A549 (cell line): ENCODE data around the gene OSBPL8. TPM values are rescaled to one million over a fixed set of nuclear protein-coding genes. Genes with fewer than 3 reads are reported as not detected.

Experiments used
- ATAC-seq, 2 experiments: fragments of 200-7000 bp in 1 of 2; fragments of >200 bp in 1 of 2; cut with Nextera tagmentation in 1 of 2; cut with Tn5 transposase in 1 of 2; 3 replicates each; pipeline versions ENCODE4 v1.8.0 to v1.9.1; 2018 to 2020; ENCODE audit warnings: mild to moderate bottlenecking in 1 of 2, moderate library complexity in 1 of 2
- CTCF ChIA-PET: fragments of 300-600 bp; sonication (Branson Sonifier 250); formaldehyde crosslinking; extraction: SDS; loops from one replicate; lab custom pipeline; 2021; ENCODE audit warnings: antibody characterized with exemption, inconsistent platforms; lab: Yijun Ruan, JAX
- POLR2A ChIA-PET: fragments of 350-600 bp; formaldehyde crosslinking; extraction: SDS; loops from one replicate; lab custom pipeline; 2021; ENCODE audit warnings: antibody characterized with exemption, inconsistent platforms; lab: Yijun Ruan, JAX
- DNase-seq, 2 experiments: peaks; one replicate each; pipeline versions ENCODE4 v3.0.0 to v3.0.0-alpha.2; 2011 to 2016; ENCODE audit warnings: low read depth in 1 of 2, low spot score in 1 of 2
- FAIRE-seq: peaks from 2 replicates; lab custom pipeline; 2011; peaks lifted over from hg19 to GRCh38; lab: Jason Lieb, UNC
- H3K27ac ChIP-seq, 2 experiments: fragments of >200 bp; sonication (Bioruptor Twin); formaldehyde crosslinking; 3 replicates each; pipeline ENCODE4 v1.5.1; 2016 to 2017
- H3K4me1 ChIP-seq: fragments of >200 bp; sonication (Bioruptor Twin); formaldehyde crosslinking; 3 replicates; pipeline ENCODE4 v1.6.1; 2016
- H3K4me2 ChIP-seq: fragments of >200 bp; sonication (Bioruptor Twin); formaldehyde crosslinking; 3 replicates; pipeline ENCODE4 v1.6.1; 2016
- H3K4me3 ChIP-seq: fragments of >200 bp; sonication (Bioruptor Twin); formaldehyde crosslinking; 3 replicates; pipeline ENCODE4 v1.5.1; 2016
- H3K9me3 ChIP-seq: fragments of >200 bp; sonication (Bioruptor Twin); formaldehyde crosslinking; 3 replicates; pipeline ENCODE4 v1.6.1; 2016
- BHLHE40 ChIP-seq: IDR thresholded peaks from 2 replicates; pipeline ENCODE4 v1.6.1; 2012; ENCODE audit warnings: low read depth, low read length, inconsistent platforms
- CBX2 ChIP-seq: fragments of 200-600 bp; sonication (generic); IDR thresholded peaks from 2 replicates; pipeline ENCODE4 v1.6.1; 2016; ENCODE audit warnings: low read depth, mild to moderate bottlenecking, borderline replicate concordance
- EHF ChIP-seq: fragments of 250-450 bp; sonication (Bioruptor Pico); IDR thresholded peaks from 2 replicates; pipeline ENCODE4 v1.5.0; 2020; ENCODE audit warnings: mild to moderate bottlenecking
- FOSB ChIP-seq: fragments of 250-450 bp; sonication (Bioruptor Pico); IDR thresholded peaks from 2 replicates; pipeline ENCODE4 v1.5.0; 2020; ENCODE audit warnings: mild to moderate bottlenecking, moderate library complexity
- HEYL ChIP-seq: fragments of 250-450 bp; sonication (Bioruptor Pico); IDR thresholded peaks from 2 replicates; pipeline ENCODE4 v1.8.0; 2021; ENCODE audit warnings: mild to moderate bottlenecking, moderate library complexity
- JUNB ChIP-seq: fragments of >200 bp; sonication (Bioruptor Twin); formaldehyde crosslinking; IDR thresholded peaks from 2 replicates; pipeline ENCODE4 v1.6.1; 2016
- KDM5A ChIP-seq: fragments of 200-600 bp; sonication (generic); IDR thresholded peaks from 2 replicates; pipeline ENCODE4 v1.6.1; 2016; ENCODE audit warnings: antibody characterized with exemption, mild to moderate bottlenecking
- MAZ ChIP-seq: fragments of 150-350 bp; IDR thresholded peaks from 2 replicates; pipeline ENCODE4 v1.6.1; 2014; ENCODE audit warnings: antibody characterized with exemption, low read depth, low read length, borderline replicate concordance
- NFE2L2 ChIP-seq: fragments of 150-350 bp; conservative IDR thresholded peaks from 2 replicates; pipeline ENCODE4 v1.6.1; 2014; ENCODE audit warnings: low read length
- NPAS2 ChIP-seq: fragments of 250-450 bp; sonication (Bioruptor Pico); IDR thresholded peaks from 2 replicates; pipeline ENCODE4 v1.8.0; 2022; ENCODE audit warnings: mild to moderate bottlenecking, moderate library complexity, borderline replicate concordance
- PHF8 ChIP-seq: fragments of 200-600 bp; sonication (generic); IDR thresholded peaks from 2 replicates; pipeline ENCODE4 v1.6.1; 2016; ENCODE audit warnings: low read depth, mild to moderate bottlenecking, antibody characterized with exemption, moderate library complexity, borderline replicate concordance
- POLR2AphosphoS2 ChIP-seq: conservative IDR thresholded peaks from 2 replicates; pipeline ENCODE4 v1.6.1; 2012; ENCODE audit warnings: low read length, improper control_type of control experiment, inconsistent platforms
- RFX5 ChIP-seq: fragments of 450-650 bp; IDR thresholded peaks from 2 replicates; pipeline ENCODE4 v1.7.1; 2014; ENCODE audit warnings: antibody characterized with exemption, mild to moderate bottlenecking, moderate library complexity
- RNF2 ChIP-seq: fragments of 200-600 bp; sonication (generic); IDR thresholded peaks from 2 replicates; pipeline ENCODE4 v1.6.1; 2016; ENCODE audit warnings: low read depth, mild to moderate bottlenecking, antibody characterized with exemption, moderate library complexity, borderline replicate concordance
- SMC3 ChIP-seq: fragments of >200 bp; sonication (Bioruptor Twin); formaldehyde crosslinking; IDR thresholded peaks from 3 replicates; pipeline ENCODE4 v1.6.1; 2018; ENCODE audit warnings: inconsistent platforms
- SREBF2 ChIP-seq: fragments of 450-650 bp; IDR thresholded peaks from 2 replicates; pipeline ENCODE4 v1.6.1; 2014; ENCODE audit warnings: mild to moderate bottlenecking, moderate library complexity
- TFCP2L1 ChIP-seq: fragments of 250-450 bp; sonication (Bioruptor Pico); IDR thresholded peaks from 2 replicates; pipeline ENCODE4 v1.5.0; 2021; ENCODE audit warnings: mild to moderate bottlenecking
- TP53 ChIP-seq: fragments of 250-450 bp; sonication (Bioruptor Pico); IDR thresholded peaks from 2 replicates; pipeline ENCODE4 v1.5.0; 2021; ENCODE audit warnings: mild to moderate bottlenecking, moderate library complexity
- ZC3H11A ChIP-seq: fragments of 450-650 bp; IDR thresholded peaks from 2 replicates; pipeline ENCODE4 v1.6.1; 2014; ENCODE audit warnings: antibody characterized with exemption, mild to moderate bottlenecking
- ZFP36 ChIP-seq: fragments of 450-650 bp; IDR thresholded peaks from 2 replicates; pipeline ENCODE4 v1.6.1; 2014; ENCODE audit warnings: borderline replicate concordance; ENCODE audit not compliant: partially characterized antibody
- WGBS: methylation state at CpG from one replicate; pipeline ENCODE4 v1.1.6; 2017; ENCODE audit errors: missing lambda C conversion rate; 5-methylcytosine and 5-hydroxymethylcytosine counted together
- polyA plus RNA-seq, 4 experiments: library from polyadenylated mRNA; depleted of rRNA in 3 of 4; stranded (reverse); fragments of >200 nt; fragmentation: RNase III in 1 of 4; extraction: RNeasy Plus Mini Kit Qiagen cat#74134 plus additional on column Dnase treatment in 1 of 4; gene quantifications; 2 replicates in 3 of 4; 3 replicates in 1 of 4; pipeline ENCODE4 v1.2.3, GENCODE V29; 2011 to 2017
- TF ChIP-seq, protein P1 (sequence below): fragments of 250-450 bp; sonication (Bioruptor Pico); IDR thresholded peaks from 2 replicates; pipeline ENCODE4 v1.5.0; 2020; ENCODE audit warnings: low read depth, mild to moderate bottlenecking, moderate library complexity
- TF ChIP-seq, protein P2 (sequence below): IDR thresholded peaks from 2 replicates; pipeline ENCODE4 v1.6.1; 2012
- TF ChIP-seq, protein P3 (sequence below): fragments of 150-350 bp; IDR thresholded peaks from 2 replicates; pipeline ENCODE4 v1.6.1; 2014; ENCODE audit warnings: low read depth, mild to moderate bottlenecking, low read length
- TF ChIP-seq, protein P4 (sequence below): IDR thresholded peaks from 2 replicates; pipeline ENCODE4 v1.6.1; 2012

Gene OSBPL8
- polyA plus RNA-seq, 2 of the 4 experiments (the other 2 are of a cell fraction) = 15.4 to 43.2 TPM

DNA sequence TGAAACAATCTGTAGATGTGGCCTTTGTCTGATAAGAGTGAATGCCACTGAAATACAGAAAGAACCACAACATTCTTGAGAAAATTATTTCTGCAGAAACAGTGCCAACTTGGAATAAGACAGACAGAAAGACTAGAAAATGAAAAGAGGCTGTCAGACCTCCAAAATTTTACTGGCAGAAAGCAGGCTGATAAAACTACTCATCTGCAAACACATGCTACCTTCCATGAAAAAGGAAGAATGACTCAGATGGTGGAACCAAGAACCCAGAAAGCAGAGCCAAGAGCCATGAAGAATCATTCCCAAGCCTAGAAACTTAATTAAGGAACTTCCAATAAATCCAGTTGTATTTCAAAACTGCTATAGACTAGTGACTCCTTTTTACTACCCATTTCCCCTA, 31.9 kb upstream of the OSBPL8 start:
- no peak for DNase-seq
- Histone ChIP-seq H3K27ac (no peak overlapping the region), H3K4me3 (no peak overlapping the region), H3K4me1 (no peaks in the 10 kb centered on the region), H3K4me2 (no peak overlapping the region), H3K9me3 (no peaks in the 10 kb centered on the region)
- FAIRE-seq = no peak
- CTCF ChIA-PET = no interaction called here
- TF ChIP-seq CBX2 (no peak), POLR2AphosphoS2 (no peak), KDM5A (no peak), EHF (CRISPR knock-in tag) (no peak), SREBF2 (no peak), FOSB (CRISPR knock-in tag) (no peak), RNF2 (no peak), PHF8 (no peak), ZC3H11A (no peak), JUNB (no peak), RFX5 (no peak), HEYL (CRISPR knock-in tag) (no peak), TP53 (CRISPR knock-in tag) (no peak), NPAS2 (no peak), BHLHE40 (no peak), MAZ (no peak)
- TF ChIP-seq, protein P1, sequence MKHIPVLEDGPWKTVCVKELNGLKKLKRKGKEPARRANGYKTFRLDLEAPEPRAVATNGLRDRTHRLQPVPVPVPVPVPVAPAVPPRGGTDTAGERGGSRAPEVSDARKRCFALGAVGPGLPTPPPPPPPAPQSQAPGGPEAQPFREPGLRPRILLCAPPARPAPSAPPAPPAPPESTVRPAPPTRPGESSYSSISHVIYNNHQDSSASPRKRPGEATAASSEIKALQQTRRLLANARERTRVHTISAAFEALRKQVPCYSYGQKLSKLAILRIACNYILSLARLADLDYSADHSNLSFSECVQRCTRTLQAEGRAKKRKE (CRISPR knock-in tag) = no peak
- TF ChIP-seq, protein P2, sequence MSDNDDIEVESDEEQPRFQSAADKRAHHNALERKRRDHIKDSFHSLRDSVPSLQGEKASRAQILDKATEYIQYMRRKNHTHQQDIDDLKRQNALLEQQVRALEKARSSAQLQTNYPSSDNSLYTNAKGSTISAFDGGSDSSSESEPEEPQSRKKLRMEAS = no peak
- TF ChIP-seq, protein P3, sequence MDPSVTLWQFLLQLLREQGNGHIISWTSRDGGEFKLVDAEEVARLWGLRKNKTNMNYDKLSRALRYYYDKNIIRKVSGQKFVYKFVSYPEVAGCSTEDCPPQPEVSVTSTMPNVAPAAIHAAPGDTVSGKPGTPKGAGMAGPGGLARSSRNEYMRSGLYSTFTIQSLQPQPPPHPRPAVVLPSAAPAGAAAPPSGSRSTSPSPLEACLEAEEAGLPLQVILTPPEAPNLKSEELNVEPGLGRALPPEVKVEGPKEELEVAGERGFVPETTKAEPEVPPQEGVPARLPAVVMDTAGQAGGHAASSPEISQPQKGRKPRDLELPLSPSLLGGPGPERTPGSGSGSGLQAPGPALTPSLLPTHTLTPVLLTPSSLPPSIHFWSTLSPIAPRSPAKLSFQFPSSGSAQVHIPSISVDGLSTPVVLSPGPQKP = no peak
- POLR2A ChIA-PET = no interaction called here
- no peak for ATAC-seq

DNA sequence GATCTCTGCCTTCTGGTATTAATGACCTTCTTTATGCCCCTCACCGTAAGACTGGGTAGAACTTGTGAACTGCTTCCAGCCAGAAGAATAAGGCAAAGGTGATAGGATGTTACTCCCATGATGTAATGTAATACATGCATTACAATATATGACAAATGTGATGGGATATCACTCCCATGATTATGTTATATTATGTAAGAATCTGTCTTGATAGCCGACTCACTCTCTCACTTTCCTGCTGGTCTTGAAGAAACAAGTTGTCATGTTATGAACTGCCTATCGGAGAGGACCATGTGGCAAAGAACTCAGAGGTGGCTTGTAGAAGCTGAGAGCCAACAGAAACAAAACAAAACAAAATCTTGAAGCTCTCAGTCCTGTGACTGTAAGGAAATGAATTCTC, 30.6 kb upstream of the OSBPL8 start:
- no peak for FAIRE-seq
- no peaks in the 10 kb centered on the region for H3K4me1 ChIP-seq
- no peak for DNase-seq
- POLR2A ChIA-PET = no interaction called here
- ATAC-seq = no peak
- no peak overlapping the region for H3K4me2 ChIP-seq
- no peak overlapping the region for H3K4me3 ChIP-seq
- no peak overlapping the region for H3K27ac ChIP-seq
- H3K9me3 ChIP-seq = no peaks in the 10 kb centered on the region
- TF ChIP-seq ZFP36 (no peak), SMC3 (no peak), NFE2L2 (no peak), TFCP2L1 (CRISPR knock-in tag) (no peak)
- TF ChIP-seq, protein P4, sequence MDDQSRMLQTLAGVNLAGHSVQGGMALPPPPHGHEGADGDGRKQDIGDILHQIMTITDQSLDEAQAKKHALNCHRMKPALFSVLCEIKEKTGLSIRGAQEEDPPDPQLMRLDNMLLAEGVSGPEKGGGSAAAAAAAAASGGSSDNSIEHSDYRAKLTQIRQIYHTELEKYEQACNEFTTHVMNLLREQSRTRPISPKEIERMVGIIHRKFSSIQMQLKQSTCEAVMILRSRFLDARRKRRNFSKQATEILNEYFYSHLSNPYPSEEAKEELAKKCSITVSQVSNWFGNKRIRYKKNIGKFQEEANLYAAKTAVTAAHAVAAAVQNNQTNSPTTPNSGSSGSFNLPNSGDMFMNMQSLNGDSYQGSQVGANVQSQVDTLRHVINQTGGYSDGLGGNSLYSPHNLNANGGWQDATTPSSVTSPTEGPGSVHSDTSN = no peak
- TF ChIP-seq, protein P3 = no peak
- WGBS = 52% methylated on average over 3 of the region's 3 CpGs
- CTCF ChIA-PET = interaction anchor here (0.6 to 6.5 kb wide), 3 partner anchors 10 to 88 kb away, joined by 3 to 59 read pairs (median 3); partner anchors contain the start of gene OSBPL8
